ENCODE measurements around the gene NUDT10. TPM values are rescaled to one million over a fixed set of nuclear protein-coding genes. Genes with fewer than 3 reads are reported as not detected.
"Not testable (repeated sequence)": the region's sequence is repeated elsewhere in the genome, so short reads cannot be mapped to it uniquely, and the experiment has no call there.

NUDT10 gene
- total RNA-seq (2014; rRNA removed; shearing (Covaris generic)) = 30.3 and 31.7 TPM in 2 replicates

- H3K4me3 ChIP-seq (ENCODE audit: insufficient read depth, low read depth, low read length) = peak within 1 kb of the TSS; percentile 51
- no peaks in the 10 kb centered on the region for H3K27me3 ChIP-seq (ENCODE audit: control insufficient read depth, insufficient read depth, low read length)
- H3K36me3 ChIP-seq (replicated peaks; ENCODE audit: control insufficient read depth, insufficient read depth, low read length) = no peaks in the 10 kb centered on the region
- peak; percentile 86 for DNase-seq
Measured at GRCh38 chrX:51332188-51332942, at the start of gene NUDT10. TSS of gene NUDT10 (plus strand) at chrX:51332822. CDS start at chrX:51332966, 144 bp downstream.

DNA sequence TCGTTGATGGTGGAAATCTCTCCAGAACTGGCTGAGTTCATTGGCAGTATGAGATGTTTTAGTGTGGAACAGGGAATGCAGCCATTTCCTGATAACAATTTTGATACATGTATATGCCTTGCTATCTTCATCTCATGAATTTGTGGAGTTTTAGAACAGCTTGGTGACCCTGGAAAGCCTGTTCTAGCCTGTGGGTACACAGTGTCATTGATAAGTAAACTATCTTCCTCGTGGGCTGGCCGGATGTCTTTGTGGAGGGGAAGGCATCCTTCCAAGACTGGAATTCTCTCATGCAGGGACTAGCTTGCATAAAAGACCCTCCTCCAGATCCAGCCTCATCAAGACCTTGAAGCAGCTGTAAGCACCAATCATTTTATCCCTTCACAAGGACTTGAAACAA is 40.2 kb upstream of the NUDT10 start:
- H3K36me3 ChIP-seq (replicated peaks; ENCODE audit: control insufficient read depth, insufficient read depth, low read length) = no peaks in the 10 kb centered on the region
- no peak for DNase-seq
- H3K27me3 ChIP-seq (ENCODE audit: control insufficient read depth, insufficient read depth, low read length) = no peaks in the 10 kb centered on the region
- H3K4me3 ChIP-seq (ENCODE audit: insufficient read depth, low read depth, low read length) = no peak overlapping the region

DNA sequence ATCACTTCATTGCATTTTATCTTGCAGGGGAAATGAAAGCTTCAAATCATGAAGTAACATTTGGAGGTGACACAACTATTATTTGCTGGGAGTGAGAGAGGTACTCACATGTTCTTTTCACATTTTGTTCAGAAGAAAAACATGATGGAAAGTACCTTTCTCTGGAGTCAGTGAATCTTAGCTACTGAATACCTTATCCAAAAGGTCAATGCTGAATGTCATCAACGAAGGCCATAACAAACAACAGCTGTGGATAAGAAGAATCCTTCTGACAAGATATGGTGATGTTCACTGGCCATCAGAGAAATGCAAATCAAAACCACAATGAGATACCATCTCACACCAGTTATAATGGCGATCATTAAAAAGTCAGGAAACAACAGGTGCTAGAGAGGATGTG is 36.5 kb upstream of the NUDT10 start:
- Histone ChIP-seq H3K27me3 (ENCODE audit: control insufficient read depth, insufficient read depth, low read length) (no peaks in the 10 kb centered on the region), H3K4me3 (ENCODE audit: insufficient read depth, low read depth, low read length) (no peak overlapping the region), H3K36me3 (replicated peaks; ENCODE audit: control insufficient read depth, insufficient read depth, low read length) (no peaks in the 10 kb centered on the region)
- DNase-seq = no peak

- DNase-seq = no peak
- H3K27me3 ChIP-seq (ENCODE audit: control insufficient read depth, insufficient read depth, low read length) = no peaks in the 10 kb centered on the region
- H3K36me3 ChIP-seq (replicated peaks; ENCODE audit: control insufficient read depth, insufficient read depth, low read length) = no peaks in the 10 kb centered on the region
- no peak overlapping the region for H3K4me3 ChIP-seq (ENCODE audit: insufficient read depth, low read depth, low read length)
Measured at GRCh38 chrX:51316271-51316670, 16.4 kb upstream of the NUDT10 start.

DNA sequence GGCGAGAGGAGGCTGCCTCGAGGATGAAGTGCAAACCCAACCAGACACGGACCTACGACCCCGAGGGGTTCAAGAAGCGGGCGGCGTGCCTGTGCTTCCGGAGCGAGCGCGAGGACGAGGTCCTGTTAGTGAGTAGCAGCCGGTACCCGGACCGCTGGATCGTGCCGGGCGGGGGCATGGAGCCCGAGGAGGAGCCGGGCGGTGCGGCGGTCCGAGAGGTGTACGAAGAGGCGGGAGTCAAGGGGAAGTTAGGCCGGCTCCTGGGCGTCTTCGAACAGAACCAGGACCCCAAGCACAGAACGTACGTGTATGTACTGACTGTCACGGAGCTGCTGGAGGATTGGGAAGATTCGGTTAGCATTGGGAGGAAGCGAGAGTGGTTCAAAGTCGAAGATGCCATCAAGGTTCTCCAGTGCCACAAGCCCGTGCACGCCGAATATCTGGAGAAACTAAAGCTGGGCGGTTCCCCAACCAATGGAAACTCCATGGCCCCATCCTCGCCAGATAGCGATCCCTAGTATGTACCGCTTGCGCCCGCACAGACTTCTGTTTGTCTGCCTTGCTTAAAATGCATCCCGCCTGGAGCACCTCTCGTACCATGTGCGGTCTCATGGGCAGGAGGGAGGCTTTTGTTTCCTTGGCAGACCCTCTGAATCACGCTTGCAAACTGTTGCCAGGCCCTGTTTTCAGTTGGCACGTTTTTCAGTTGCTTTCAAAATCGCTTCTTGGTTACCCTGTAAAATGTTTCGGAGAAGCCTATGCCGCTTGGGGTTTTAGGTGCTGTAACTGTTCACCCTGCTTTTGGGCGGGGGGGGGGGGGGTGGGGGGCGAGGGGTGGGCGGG is 542 bp downstream of the NUDT10 start:
- DNase-seq = peak; percentile 28
- H3K4me3 ChIP-seq (ENCODE audit: insufficient read depth, low read depth, low read length) = peak overlapping the region; percentile 51
- H3K27me3 ChIP-seq (ENCODE audit: control insufficient read depth, insufficient read depth, low read length); H3K36me3 ChIP-seq (replicated peaks; ENCODE audit: control insufficient read depth, insufficient read depth, low read length): not testable (repeated sequence)

DNA sequence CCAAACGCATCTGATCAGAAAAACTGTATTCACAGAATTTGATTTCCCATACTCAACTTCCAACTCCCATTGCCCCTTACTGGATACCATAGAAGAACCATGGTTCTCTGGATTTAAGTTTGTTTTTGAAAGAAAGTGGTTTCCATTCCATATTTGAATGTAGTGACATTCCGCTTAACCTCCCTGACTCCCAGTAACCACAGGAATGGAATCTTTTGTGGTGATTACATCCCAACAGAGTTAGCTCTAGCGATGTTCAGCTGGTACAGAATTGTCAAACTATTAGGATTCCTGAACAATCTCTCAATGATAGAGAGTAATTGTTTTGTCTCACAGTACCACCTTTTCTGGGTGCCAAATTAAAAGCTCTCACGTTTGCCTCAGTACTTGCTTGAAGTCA is 1.7 kb downstream of the NUDT10 start:
- Histone ChIP-seq H3K36me3 (replicated peaks; ENCODE audit: control insufficient read depth, insufficient read depth, low read length) (no peaks in the 10 kb centered on the region), H3K27me3 (ENCODE audit: control insufficient read depth, insufficient read depth, low read length) (no peaks in the 10 kb centered on the region), H3K4me3 (ENCODE audit: insufficient read depth, low read depth, low read length) (no peak overlapping the region; the same call in 1 of the 2 replicates)
- no peak for DNase-seq

GRCh38 chrX:51336584-51336983 is 4.0 kb downstream of the NUDT10 start:
- no peaks in the 10 kb centered on the region for H3K36me3 ChIP-seq (replicated peaks; ENCODE audit: control insufficient read depth, insufficient read depth, low read length)
- peak; percentile 62 for DNase-seq
- H3K4me3 ChIP-seq (ENCODE audit: insufficient read depth, low read depth, low read length) = no peak overlapping the region
- no peaks in the 10 kb centered on the region for H3K27me3 ChIP-seq (ENCODE audit: control insufficient read depth, insufficient read depth, low read length)

DNA sequence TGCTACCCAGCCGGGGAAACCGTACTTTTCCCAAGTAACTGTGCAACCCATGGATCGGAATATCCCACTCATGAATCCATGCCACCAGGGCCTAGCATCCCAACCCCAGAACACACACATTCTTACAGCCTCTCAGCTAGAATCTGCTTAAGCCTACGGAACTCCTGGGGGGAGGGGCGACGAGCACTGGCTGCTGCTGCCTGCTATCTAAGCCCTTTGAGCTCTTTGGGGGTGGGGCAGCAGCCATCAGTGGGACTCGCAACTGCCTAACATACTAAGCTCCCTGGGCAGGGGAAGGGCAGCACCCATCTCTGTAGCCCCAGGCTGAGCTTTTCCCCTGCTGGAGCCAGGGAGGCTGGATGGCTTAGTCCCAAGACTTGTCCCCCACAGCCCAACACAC is 28.6 kb downstream of the NUDT10 start:
- DNase-seq = no peak
- Histone ChIP-seq H3K36me3 (replicated peaks; ENCODE audit: control insufficient read depth, insufficient read depth, low read length) (no peaks in the 10 kb centered on the region), H3K4me3 (ENCODE audit: insufficient read depth, low read depth, low read length) (no peak overlapping the region), H3K27me3 (ENCODE audit: control insufficient read depth, insufficient read depth, low read length) (no peaks in the 10 kb centered on the region)

DNA sequence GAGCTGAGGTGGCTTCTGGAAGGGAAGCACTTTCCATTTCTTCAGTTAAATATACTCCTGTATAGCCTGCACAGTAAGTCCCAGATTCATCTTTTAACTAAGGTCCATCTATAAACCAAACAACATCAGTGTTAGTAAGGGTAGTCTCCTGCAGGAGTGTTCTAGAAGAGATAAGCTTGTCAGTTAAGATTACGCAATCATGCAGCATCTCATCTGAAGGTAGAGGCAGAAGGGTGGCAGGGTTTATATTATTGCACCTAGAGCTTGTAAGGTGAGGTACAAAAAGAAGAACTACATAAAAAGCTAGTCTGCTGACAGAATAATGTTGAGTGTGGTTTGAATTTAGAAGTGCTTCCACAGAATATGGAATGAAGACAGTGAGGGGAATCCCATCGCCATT is 44.0 kb downstream of the NUDT10 start:
- Histone ChIP-seq H3K27me3 (ENCODE audit: control insufficient read depth, insufficient read depth, low read length) (no peaks in the 10 kb centered on the region), H3K36me3 (replicated peaks; ENCODE audit: control insufficient read depth, insufficient read depth, low read length) (no peaks in the 10 kb centered on the region), H3K4me3 (ENCODE audit: insufficient read depth, low read depth, low read length) (no peak overlapping the region)
- no peak for DNase-seq

Other genes with a start within 250 kb of the NUDT10 start
- 33.0 and 35.0 TPM in 2 replicates for gene NUDT11, start 163.8 kb downstream of the NUDT10 start, total RNA-seq (2014; rRNA removed; shearing (Covaris generic))